SK-N-SH treated with all-trans-retinoic acid at 6 μM for 48 hours (cell line): Measurements from ENCODE around the gene RAD52.
A peak's percentile ranks its signal among the peaks of the same experiment; 100 is the strongest.

Experiments used
- ATAC-seq: fragments of 200-7000 bp; cut with Tn5 transposase; 3 replicates; pipeline ENCODE4 v1.9.1; 2020; ENCODE audit warnings: mild to moderate bottlenecking, moderate library complexity
- ARNTL ChIP-seq: fragments of 450-650 bp; formaldehyde crosslinking; IDR thresholded peaks from 2 replicates; pipeline ENCODE4 v1.5.0; 2020; ENCODE audit warnings: low read depth, mild to moderate bottlenecking, moderate library complexity, borderline replicate concordance
- BACH2 ChIP-seq: fragments of 250-450 bp; sonication (Bioruptor Pico); IDR thresholded peaks from 2 replicates; pipeline ENCODE4 v1.9.0; 2021; ENCODE audit warnings: mild to moderate bottlenecking, borderline replicate concordance
- CREB5 ChIP-seq: fragments of 250-450 bp; sonication (Bioruptor Pico); IDR thresholded peaks from 2 replicates; pipeline ENCODE4 v1.5.1; 2020; ENCODE audit warnings: low read depth, mild to moderate bottlenecking, moderate library complexity
- GLIS3 ChIP-seq: fragments of 250-450 bp; sonication (Bioruptor Pico); IDR thresholded peaks from 2 replicates; pipeline ENCODE4 v1.5.0; 2020; ENCODE audit warnings: mild to moderate bottlenecking, moderate library complexity
- ISL1 ChIP-seq: fragments of 250-450 bp; sonication (Bioruptor Pico); IDR thresholded peaks from 2 replicates; pipeline ENCODE4 v2.1.2; 2022; ENCODE audit warnings: mild to moderate bottlenecking, moderate library complexity
- OSR1 ChIP-seq: fragments of 250-450 bp; sonication (Bioruptor Pico); IDR thresholded peaks from 2 replicates; pipeline ENCODE4 v1.8.0; 2022; ENCODE audit warnings: moderate library complexity, mild to moderate bottlenecking, inconsistent platforms
- PATZ1 ChIP-seq: fragments of 250-450 bp; sonication (Bioruptor Pico); IDR thresholded peaks from 2 replicates; pipeline ENCODE4 v1.8.0; 2020; ENCODE audit warnings: mild to moderate bottlenecking, moderate library complexity, borderline replicate concordance
- PPARA ChIP-seq: fragments of 250-450 bp; sonication (Bioruptor Pico); IDR thresholded peaks from 2 replicates; pipeline ENCODE4 v1.5.0; 2020; ENCODE audit warnings: mild to moderate bottlenecking, borderline replicate concordance
- SNAI2 ChIP-seq: fragments of 250-450 bp; sonication (Bioruptor Pico); IDR thresholded peaks from 2 replicates; pipeline ENCODE4 v1.5.0; 2020; ENCODE audit warnings: mild to moderate bottlenecking, moderate library complexity
- TCF4 ChIP-seq: fragments of 250-450 bp; sonication (Bioruptor Pico); IDR thresholded peaks from 2 replicates; pipeline ENCODE4 v1.8.0; 2021; ENCODE audit warnings: mild to moderate bottlenecking, moderate library complexity, borderline replicate concordance
- TOX ChIP-seq: fragments of 250-450 bp; sonication (Bioruptor Pico); IDR thresholded peaks from 2 replicates; pipeline ENCODE4 v1.8.0; 2021; ENCODE audit warnings: mild to moderate bottlenecking, moderate library complexity, borderline replicate concordance
- TSHZ2 ChIP-seq: fragments of 250-450 bp; sonication (Bioruptor Pico); IDR thresholded peaks from 2 replicates; pipeline ENCODE4 v1.5.0; 2020; ENCODE audit warnings: mild to moderate bottlenecking, moderate library complexity
- ZC3H10 ChIP-seq: fragments of 250-450 bp; sonication (Bioruptor Pico); IDR thresholded peaks from 2 replicates; pipeline ENCODE4 v1.5.1; 2021; ENCODE audit warnings: mild to moderate bottlenecking, moderate library complexity
- ZNF565 ChIP-seq: fragments of 450-650 bp; formaldehyde crosslinking; conservative IDR thresholded peaks from 2 replicates; pipeline ENCODE4 v1.5.0; 2020; ENCODE audit warnings: low read depth, mild to moderate bottlenecking, moderate library complexity
- ZNF70 ChIP-seq: fragments of 450-650 bp; formaldehyde crosslinking; IDR thresholded peaks from 2 replicates; pipeline ENCODE4 v1.5.0; 2020; ENCODE audit warnings: mild to moderate bottlenecking, moderate library complexity
- ZNF8 ChIP-seq: fragments of 450-650 bp; formaldehyde crosslinking; IDR thresholded peaks from 2 replicates; pipeline ENCODE4 v1.5.0; 2020; ENCODE audit warnings: mild to moderate bottlenecking, moderate library complexity
- TF ChIP-seq, protein P1 (sequence below): fragments of 250-450 bp; sonication (Bioruptor Pico); IDR thresholded peaks from 2 replicates; pipeline ENCODE4 v1.8.0; 2021; ENCODE audit warnings: low read depth, mild to moderate bottlenecking, moderate library complexity, borderline replicate concordance
- TF ChIP-seq, protein P2 (sequence below): fragments of 250-450 bp; sonication (Bioruptor Pico); IDR thresholded peaks from 2 replicates; pipeline ENCODE4 v1.5.1; 2021; ENCODE audit warnings: mild to moderate bottlenecking, moderate library complexity

Gene RAD52

DNA sequence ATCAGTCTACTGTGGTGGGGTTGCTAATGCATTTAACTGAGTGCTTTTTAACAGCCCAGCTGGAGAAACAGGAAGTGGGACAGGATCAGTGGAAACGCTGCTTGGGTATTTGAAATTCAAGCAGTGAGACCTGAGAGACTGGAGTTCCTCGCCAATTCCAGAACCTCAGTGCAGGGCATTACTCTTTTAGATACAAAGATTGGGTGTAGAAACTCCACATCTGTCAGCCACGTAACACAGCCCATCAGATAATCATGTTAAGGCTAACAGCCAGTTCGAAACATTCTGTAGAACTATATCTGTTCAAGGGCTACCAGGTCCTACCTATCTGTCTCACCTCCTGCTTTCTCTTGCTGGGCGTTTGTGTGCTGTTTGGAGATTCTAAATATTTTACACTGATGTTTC, 45.5 kb downstream of the RAD52 start:
- no peak for TF ChIP-seq OSR1 (CRISPR knock-in tag)
- 0 out of 2 replicates have a peak, but pooled peaks have one; percentile 26 for TF ChIP-seq TCF4 (CRISPR knock-in tag)
- TF ChIP-seq, all 23 proteins: peak for 1
- ATAC-seq, result no peak; the same call in 2 of the 3 replicates

- TF ChIP-seq ARNTL (CRISPR knock-in tag) (no peak), ISL1 (no peak)
- no peak for ATAC-seq
These were observed 46.4 kb downstream of the RAD52 start for GRCh38 chr12:903055-903454.

- no peak for ATAC-seq
- TF ChIP-seq SNAI2 (CRISPR knock-in tag) (no peak), TCF4 (CRISPR knock-in tag) (no peak), ZC3H10 (CRISPR knock-in tag) (no peak), ZNF70 (CRISPR knock-in tag) (no peak), BACH2 (CRISPR knock-in tag) (no peak), ZNF565 (CRISPR knock-in tag) (no peak), CREB5 (CRISPR knock-in tag) (no peak)
These were observed 46.9 kb downstream of the RAD52 start for GRCh38 chr12:902581-902980.

DNA sequence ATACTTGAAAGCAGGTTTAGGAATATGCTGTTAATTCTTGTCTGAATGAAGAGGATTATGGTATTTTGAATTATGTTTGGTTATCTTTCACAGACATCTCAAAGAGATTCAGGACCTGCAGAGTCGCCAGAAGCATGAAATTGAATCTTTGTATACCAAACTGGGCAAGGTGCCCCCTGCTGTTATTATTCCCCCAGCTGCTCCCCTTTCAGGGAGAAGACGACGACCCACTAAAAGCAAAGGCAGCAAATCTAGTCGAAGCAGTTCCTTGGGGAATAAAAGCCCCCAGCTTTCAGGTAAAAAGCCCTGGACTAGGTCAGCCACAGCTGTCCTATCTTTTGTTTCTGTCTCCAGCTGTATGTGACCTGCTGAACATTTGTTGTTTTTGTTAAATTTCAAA, 52.1 kb downstream of the RAD52 start:
- TF ChIP-seq BACH2 (CRISPR knock-in tag), result no peak
- no peak for TF ChIP-seq CREB5 (CRISPR knock-in tag)
- TF ChIP-seq, protein P1, sequence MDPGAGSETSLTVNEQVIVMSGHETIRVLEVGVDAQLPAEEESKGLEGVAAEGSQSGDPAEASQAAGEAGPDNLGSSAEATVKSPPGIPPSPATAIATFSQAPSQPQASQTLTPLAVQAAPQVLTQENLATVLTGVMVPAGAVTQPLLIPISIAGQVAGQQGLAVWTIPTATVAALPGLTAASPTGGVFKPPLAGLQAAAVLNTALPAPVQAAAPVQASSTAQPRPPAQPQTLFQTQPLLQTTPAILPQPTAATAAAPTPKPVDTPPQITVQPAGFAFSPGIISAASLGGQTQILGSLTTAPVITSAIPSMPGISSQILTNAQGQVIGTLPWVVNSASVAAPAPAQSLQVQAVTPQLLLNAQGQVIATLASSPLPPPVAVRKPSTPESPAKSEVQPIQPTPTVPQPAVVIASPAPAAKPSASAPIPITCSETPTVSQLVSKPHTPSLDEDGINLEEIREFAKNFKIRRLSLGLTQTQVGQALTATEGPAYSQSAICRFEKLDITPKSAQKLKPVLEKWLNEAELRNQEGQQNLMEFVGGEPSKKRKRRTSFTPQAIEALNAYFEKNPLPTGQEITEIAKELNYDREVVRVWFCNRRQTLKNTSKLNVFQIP (CRISPR knock-in tag), result no peak
- TF ChIP-seq GLIS3 (CRISPR knock-in tag), result no peak
- no peak for TF ChIP-seq ARNTL (CRISPR knock-in tag)
- TF ChIP-seq PPARA (CRISPR knock-in tag), result no peak
- TF ChIP-seq ZNF70 (CRISPR knock-in tag), result no peak
- TF ChIP-seq TOX (CRISPR knock-in tag), result no peak
- TF ChIP-seq, protein P2, sequence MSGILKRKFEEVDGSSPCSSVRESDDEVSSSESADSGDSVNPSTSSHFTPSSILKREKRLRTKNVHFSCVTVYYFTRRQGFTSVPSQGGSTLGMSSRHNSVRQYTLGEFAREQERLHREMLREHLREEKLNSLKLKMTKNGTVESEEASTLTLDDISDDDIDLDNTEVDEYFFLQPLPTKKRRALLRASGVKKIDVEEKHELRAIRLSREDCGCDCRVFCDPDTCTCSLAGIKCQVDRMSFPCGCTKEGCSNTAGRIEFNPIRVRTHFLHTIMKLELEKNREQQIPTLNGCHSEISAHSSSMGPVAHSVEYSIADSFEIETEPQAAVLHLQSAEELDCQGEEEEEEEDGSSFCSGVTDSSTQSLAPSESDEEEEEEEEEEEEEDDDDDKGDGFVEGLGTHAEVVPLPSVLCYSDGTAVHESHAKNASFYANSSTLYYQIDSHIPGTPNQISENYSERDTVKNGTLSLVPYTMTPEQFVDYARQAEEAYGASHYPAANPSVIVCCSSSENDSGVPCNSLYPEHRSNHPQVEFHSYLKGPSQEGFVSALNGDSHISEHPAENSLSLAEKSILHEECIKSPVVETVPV (CRISPR knock-in tag), result no peak
- no peak for TF ChIP-seq ZNF8 (CRISPR knock-in tag)
- no peak for TF ChIP-seq SNAI2 (CRISPR knock-in tag)
- no peak for TF ChIP-seq ZNF565 (CRISPR knock-in tag)
- no peak for TF ChIP-seq PATZ1
- TF ChIP-seq TCF4 (CRISPR knock-in tag), result no peak
- no peak for TF ChIP-seq TSHZ2
- no peak for ATAC-seq
